ENCODE data around the gene ZNF600. TPM values are rescaled to one million over a fixed set of nuclear protein-coding genes. Genes with fewer than 3 reads are reported as not detected.
"Not testable (repeated sequence)": the region's sequence is repeated elsewhere in the genome, so short reads cannot be mapped to it uniquely, and the experiment has no call there.

ZNF600 gene
- total RNA-seq, result 10 to 100 TPM; 44.3 to 47.3 TPM

DNA sequence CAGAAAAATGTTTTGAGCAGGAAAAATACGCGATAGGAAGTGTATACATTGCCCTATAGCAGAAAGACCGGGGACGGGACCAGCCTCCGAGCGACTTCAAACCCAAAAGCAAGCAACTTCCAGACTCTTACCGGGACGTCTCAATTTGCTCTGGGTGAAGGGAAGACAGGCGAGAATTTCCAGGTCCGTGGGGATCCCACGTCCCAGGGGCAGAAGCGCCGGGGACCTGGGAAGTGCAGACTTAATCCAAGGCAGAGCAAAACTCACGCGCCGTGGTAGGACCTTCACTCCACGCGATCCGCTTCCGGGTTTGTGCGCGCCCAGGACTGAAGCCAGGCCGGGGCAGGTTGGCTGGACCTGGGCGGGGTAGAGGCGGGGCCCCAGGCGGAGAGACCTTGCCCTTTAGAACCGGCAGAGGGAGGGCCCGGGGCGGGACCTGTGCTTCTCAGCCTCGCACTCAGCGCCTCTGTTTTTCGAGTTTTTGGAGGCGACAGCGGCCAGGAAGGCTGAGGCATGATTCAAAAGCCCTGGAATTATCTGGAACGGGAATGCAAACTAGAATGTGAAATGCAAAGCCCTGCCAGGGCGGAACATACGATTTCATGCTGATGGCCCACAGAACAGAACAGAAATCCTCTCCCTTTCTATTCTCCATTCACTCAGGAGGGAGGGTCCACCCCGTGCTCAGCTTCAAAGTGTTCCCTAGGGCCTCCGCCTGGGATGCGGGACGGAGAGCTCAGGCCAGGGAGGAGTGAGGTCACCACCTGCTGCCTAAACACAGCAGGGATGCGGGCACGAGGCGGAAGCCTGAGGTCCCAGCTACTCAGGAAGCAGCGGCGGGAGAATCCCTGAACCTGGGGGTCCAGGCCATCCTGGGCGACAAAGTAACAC is at the start of gene ZNF600:
ZNF600 (minus strand) TSS at position 328 of the 891 bp plus-strand sequence. CDS start 7,903 bp downstream, outside the sequence.
- ATAC-seq (ENCODE audit: low read depth) (peak; percentile 99), DNase-seq (peak; percentile 89)
- H3K4me3 Mint-ChIP-seq, result peak within 1 kb of the TSS; percentile 89
- POLR2A ChIA-PET, result interaction anchor here (0.6 to 1.1 kb wide), 2 partner anchors 260 to 283 kb away, joined by 4 to 5 read pairs; no protein-coding TSS in a partner anchor
- H3K27me3 Mint-ChIP-seq, result not testable (repeated sequence)
- H3K27ac Mint-ChIP-seq, result peak within 1 kb of the TSS; percentile 82
- H3K9me3 Mint-ChIP-seq, result peaks cover 20% of the 10 kb centered on the region
- peaks cover 22% of the 10 kb centered on the region for H3K4me1 Mint-ChIP-seq
- H3K36me3 Mint-ChIP-seq, result peaks cover 37% of the 10 kb centered on the region

- H3K27me3 Mint-ChIP-seq; ATAC-seq (ENCODE audit: low read depth); H3K4me1 Mint-ChIP-seq; H3K27ac Mint-ChIP-seq; DNase-seq; POLR2A ChIA-PET; H3K4me3 Mint-ChIP-seq: not testable (repeated sequence)
- peaks cover 32% of the 10 kb centered on the region for H3K36me3 Mint-ChIP-seq
- H3K9me3 Mint-ChIP-seq, result peaks cover 35% of the 10 kb centered on the region
Observed at GRCh38 chr19:52834289-52834688, 47.7 kb upstream of the ZNF600 start.

DNA sequence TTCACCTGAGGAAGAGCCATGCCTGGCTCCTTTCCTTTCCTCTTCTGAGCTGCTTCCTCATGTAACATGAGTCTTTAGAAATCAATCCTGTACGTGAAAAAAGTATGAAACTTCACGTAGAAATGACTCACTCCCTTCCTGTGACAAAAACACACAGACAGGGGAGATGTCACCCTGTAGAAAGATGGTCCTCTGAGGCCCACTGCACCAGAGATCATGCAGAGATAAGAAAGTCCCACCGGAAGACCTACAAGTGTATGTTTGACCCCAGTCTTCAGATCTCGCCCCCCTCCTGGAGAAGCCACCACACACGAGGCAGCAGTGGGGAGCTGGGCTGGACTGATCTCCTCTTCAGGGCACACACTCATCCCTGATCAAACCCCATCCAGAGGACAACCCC is 47.0 kb upstream of the ZNF600 start:
- H3K27me3 Mint-ChIP-seq; DNase-seq; H3K4me3 Mint-ChIP-seq; H3K27ac Mint-ChIP-seq; H3K4me1 Mint-ChIP-seq; ATAC-seq (ENCODE audit: low read depth); POLR2A ChIA-PET: not testable (repeated sequence)
- Mint-ChIP-seq H3K36me3 (peaks cover 28% of the 10 kb centered on the region), H3K9me3 (peaks cover 33% of the 10 kb centered on the region)

GRCh38 chr19:52829866-52830265 is 43.3 kb upstream of the ZNF600 start:
- peaks cover 17% of the 10 kb centered on the region for H3K9me3 Mint-ChIP-seq
- H3K4me1 Mint-ChIP-seq; H3K27ac Mint-ChIP-seq; H3K27me3 Mint-ChIP-seq; DNase-seq; H3K4me3 Mint-ChIP-seq; POLR2A ChIA-PET; H3K36me3 Mint-ChIP-seq; ATAC-seq (ENCODE audit: low read depth): not testable (repeated sequence)

GRCh38 chr19:52825765-52826164 is 39.2 kb upstream of the ZNF600 start:
- peaks cover 17% of the 10 kb centered on the region for H3K9me3 Mint-ChIP-seq
- DNase-seq, result no peak
- H3K4me1 Mint-ChIP-seq, result peaks cover 3% of the 10 kb centered on the region
- H3K27me3 Mint-ChIP-seq, result no peaks in the 10 kb centered on the region
- H3K27ac Mint-ChIP-seq, result no peak overlapping the region
- peaks cover 5% of the 10 kb centered on the region for H3K36me3 Mint-ChIP-seq
- POLR2A ChIA-PET, result no interaction called here
- ATAC-seq (ENCODE audit: low read depth), result no peak
- H3K4me3 Mint-ChIP-seq, result no peak overlapping the region

- H3K9me3 Mint-ChIP-seq, result peaks cover 19% of the 10 kb centered on the region
Observed at GRCh38 chr19:52823676-52824075, 37.1 kb upstream of the ZNF600 start.

GRCh38 chr19:52821204-52821960 is 34.8 kb upstream of the ZNF600 start, which contains the start of gene ZNF28:
Gene ZNF28 (minus strand): TSS chr19:52821633. CDS start chr19:52817958, 3,675 bp downstream.
- not testable (repeated sequence) for H3K27me3 Mint-ChIP-seq, H3K4me1 Mint-ChIP-seq
- H3K27ac Mint-ChIP-seq, result peak within 1 kb of the TSS; percentile 91
- H3K9me3 Mint-ChIP-seq, result peaks cover 23% of the 10 kb centered on the region
- ATAC-seq (ENCODE audit: low read depth), result peak; percentile 99
- H3K36me3 Mint-ChIP-seq, result peaks cover 37% of the 10 kb centered on the region
- H3K4me3 Mint-ChIP-seq, result peak within 1 kb of the TSS; percentile 95
- POLR2A ChIA-PET, result interaction anchor here (0.6 kb wide), 2 partner anchors 291 to 377 kb away, joined by 3 to 6 read pairs; no protein-coding TSS in a partner anchor
- peak; percentile 74 for DNase-seq

More at GRCh38 chr19:52823676-52824075, 37.1 kb upstream of the ZNF600 start:
- H3K4me1 Mint-ChIP-seq, result peaks cover 9% of the 10 kb centered on the region
- H3K27me3 Mint-ChIP-seq, result no peaks in the 10 kb centered on the region
- DNase-seq (no peak), ATAC-seq (ENCODE audit: low read depth) (no peak)
- H3K4me3 Mint-ChIP-seq, result no peak overlapping the region
- peaks cover 18% of the 10 kb centered on the region for H3K36me3 Mint-ChIP-seq
- POLR2A ChIA-PET, result no interaction called here
- no peak overlapping the region for H3K27ac Mint-ChIP-seq

DNA sequence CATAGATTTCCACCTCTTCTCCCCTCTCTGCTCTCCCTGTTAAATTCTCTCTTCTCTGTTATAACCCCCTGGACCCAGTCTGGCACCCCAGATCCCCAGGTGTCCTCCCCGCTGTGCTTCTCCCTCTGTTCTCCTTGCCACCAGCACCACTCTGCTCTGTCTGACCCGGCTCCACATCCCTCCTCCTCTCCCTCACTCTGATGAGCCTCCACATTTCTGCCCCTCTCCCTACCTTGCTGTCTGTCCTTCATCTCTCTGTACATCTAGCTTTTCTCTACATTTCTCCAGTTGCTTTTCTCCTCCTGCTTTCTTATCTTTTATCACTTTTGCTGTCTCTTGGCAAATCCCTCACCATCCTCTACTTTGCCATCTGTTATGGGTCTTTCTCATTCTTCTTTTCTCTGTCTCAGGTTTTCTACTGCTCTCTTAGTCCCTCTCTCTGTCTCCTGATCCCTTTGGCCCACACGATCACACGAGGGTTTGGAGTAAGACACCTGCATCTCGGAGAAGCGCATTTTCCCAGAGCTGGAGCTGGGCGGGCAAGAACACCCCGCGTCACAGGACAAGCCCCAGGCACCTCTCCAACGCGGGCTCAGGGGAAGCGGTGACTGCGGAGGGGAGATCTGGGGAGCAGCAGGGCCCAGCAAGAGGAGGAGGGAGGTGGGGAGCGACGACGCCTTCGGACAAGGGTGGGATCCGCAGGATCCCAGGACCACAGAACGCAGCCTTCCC is 34.0 kb upstream of the ZNF600 start:
- Mint-ChIP-seq H3K4me3 (peak overlapping the region; percentile 95), H3K9me3 (peaks cover 23% of the 10 kb centered on the region), H3K36me3 (peaks cover 45% of the 10 kb centered on the region), H3K27ac (peak overlapping the region; percentile 91)
- ATAC-seq (ENCODE audit: low read depth), result peak; percentile 35
- POLR2A ChIA-PET, result interaction anchor here (0.6 kb wide), 1 partner anchor 290 kb away, joined by 3 read pairs; no protein-coding TSS in a partner anchor
- not testable (repeated sequence) for H3K27me3 Mint-ChIP-seq, H3K4me1 Mint-ChIP-seq
- DNase-seq, result peak; percentile 56

DNA sequence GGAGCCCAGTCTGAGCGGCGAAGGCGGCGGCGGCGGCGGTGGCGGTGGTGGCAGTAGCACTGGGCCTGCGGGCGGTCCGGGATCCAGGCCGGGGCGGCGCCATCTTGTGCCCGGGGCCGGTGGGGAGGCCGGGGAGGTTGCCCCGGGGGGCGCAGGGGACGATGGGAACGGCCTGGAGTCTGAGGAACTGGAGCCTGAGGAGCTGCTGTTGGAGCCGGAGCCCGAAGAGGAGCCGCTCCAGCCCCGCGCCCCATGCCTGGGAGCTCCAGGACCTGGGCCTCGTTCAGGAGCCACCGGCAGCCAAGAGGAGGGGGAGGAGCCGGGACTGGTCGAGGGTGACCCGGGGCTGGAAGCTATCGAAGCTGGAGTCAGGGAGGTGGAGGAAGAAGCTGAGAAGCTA is 23.2 kb upstream of the ZNF600 start:
- H3K9me3 Mint-ChIP-seq, result peaks cover 16% of the 10 kb centered on the region
- H3K36me3 Mint-ChIP-seq, result peaks cover 72% of the 10 kb centered on the region
- no peak overlapping the region for H3K4me3 Mint-ChIP-seq
- no peaks in the 10 kb centered on the region for H3K4me1 Mint-ChIP-seq
- H3K27me3 Mint-ChIP-seq, result no peaks in the 10 kb centered on the region
- no peak for ATAC-seq (ENCODE audit: low read depth)
- no peak overlapping the region for H3K27ac Mint-ChIP-seq
- DNase-seq, result no peak
- POLR2A ChIA-PET, result no interaction called here

DNA sequence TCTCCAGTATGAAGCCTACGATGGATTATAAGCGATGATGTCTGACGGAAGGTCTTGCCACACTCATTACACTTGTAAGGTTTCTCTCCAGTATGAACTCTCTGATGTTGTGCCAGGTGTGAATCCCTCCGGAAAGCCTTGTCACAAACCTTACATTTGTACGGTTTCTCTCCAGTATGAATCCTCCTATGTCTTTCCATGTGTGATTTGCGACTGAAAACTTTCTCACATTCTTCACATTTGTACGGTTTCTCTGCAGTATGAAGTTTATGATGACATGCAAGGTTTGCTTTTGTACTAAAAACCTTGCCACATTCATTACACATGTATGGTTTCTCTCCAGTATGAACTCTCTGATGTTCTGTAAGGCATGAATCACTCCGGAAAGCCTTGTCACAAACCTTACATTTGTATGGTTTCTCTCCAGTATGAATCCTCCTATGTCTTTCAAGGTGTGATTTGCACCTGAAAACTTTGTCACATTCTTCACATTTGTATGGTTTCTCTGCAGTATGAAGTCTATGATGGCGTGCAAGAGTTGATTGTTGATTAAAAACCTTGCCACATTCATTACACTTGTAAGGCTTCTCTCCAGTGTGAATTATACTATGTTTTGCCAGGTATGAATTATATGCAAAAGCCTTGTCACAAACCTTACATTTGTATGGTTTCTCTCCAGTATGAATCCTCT is 13.5 kb upstream of the ZNF600 start:
- H3K4me1 Mint-ChIP-seq; H3K4me3 Mint-ChIP-seq; DNase-seq; POLR2A ChIA-PET; H3K27ac Mint-ChIP-seq; ATAC-seq (ENCODE audit: low read depth); H3K27me3 Mint-ChIP-seq: not testable (repeated sequence)
- Mint-ChIP-seq H3K9me3 (peaks cover 59% of the 10 kb centered on the region), H3K36me3 (peaks cover 78% of the 10 kb centered on the region)

DNA sequence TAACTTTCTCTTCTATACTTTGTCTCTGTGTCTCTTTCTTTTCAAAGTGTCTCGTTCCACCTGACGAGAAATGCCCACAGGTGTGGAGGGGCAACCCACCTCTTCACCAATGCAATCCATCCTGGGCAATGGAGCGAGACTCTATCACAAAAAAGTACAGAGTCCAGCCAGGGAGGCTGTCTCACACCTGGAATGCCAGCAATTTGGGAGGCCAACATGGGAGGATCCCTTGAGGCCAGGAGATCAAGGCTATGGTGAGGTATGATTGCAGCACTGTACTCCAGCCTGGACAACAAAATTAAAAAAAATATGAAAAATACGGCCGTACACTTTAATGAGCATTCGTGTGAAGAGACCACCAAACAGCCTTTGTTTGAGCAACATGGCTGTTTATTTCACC is 2.8 kb upstream of the ZNF600 start:
- Mint-ChIP-seq H3K27me3 (no peaks in the 10 kb centered on the region), H3K27ac (no peak overlapping the region), H3K4me1 (peaks cover 20% of the 10 kb centered on the region), H3K36me3 (peaks cover 24% of the 10 kb centered on the region), H3K4me3 (no peak overlapping the region), H3K9me3 (peaks cover 22% of the 10 kb centered on the region)
- DNase-seq, result no peak
- ATAC-seq (ENCODE audit: low read depth), result no peak
- POLR2A ChIA-PET, result no interaction called here

GRCh38 chr19:52786078-52786463 is 520 bp downstream of the ZNF600 start:
- H3K36me3 Mint-ChIP-seq, result peaks cover 42% of the 10 kb centered on the region
- ATAC-seq (ENCODE audit: low read depth), result peak; percentile 8
- H3K9me3 Mint-ChIP-seq, result peaks cover 18% of the 10 kb centered on the region

More at GRCh38 chr19:52786078-52786463, 520 bp downstream of the ZNF600 start:
- peaks cover 22% of the 10 kb centered on the region for H3K4me1 Mint-ChIP-seq
- H3K27ac Mint-ChIP-seq, result peak overlapping the region; percentile 82
- DNase-seq, result no peak
- H3K4me3 Mint-ChIP-seq, result peak overlapping the region; percentile 89
- POLR2A ChIA-PET, result interaction anchor here (0.6 kb wide), 1 partner anchor 283 kb away, joined by 4 read pairs; no protein-coding TSS in a partner anchor
- no peaks in the 10 kb centered on the region for H3K27me3 Mint-ChIP-seq
